BJ (cell line): ENCODE results near the gene RABGAP1L. TPM values are rescaled to one million over a fixed set of nuclear protein-coding genes. Genes with fewer than 3 reads are reported as not detected.

Source experiments
- CTCF ChIA-PET: fragments of 350-600 bp; formaldehyde crosslinking; extraction: SDS; loops from one replicate; lab custom pipeline; 2021; ENCODE audit warnings: antibody characterized with exemption, inconsistent platforms; lab: Yijun Ruan, JAX
- POLR2A ChIA-PET: fragments of 300-600 bp; sonication (Branson Sonifier 250); formaldehyde crosslinking; extraction: SDS; loops from one replicate; lab custom pipeline; 2021; ENCODE audit warnings: antibody characterized with exemption; lab: Charles Lee
- DNase-seq: peaks from one replicate; pipeline ENCODE4 v3.0.0-alpha.2; 2011; ENCODE audit warnings: low read depth
- H3K27me3 ChIP-seq: 2 replicates; pipeline ENCODE4 v1.6.0; 2011; ENCODE audit warnings: low read length; ENCODE audit not compliant: control insufficient read depth, insufficient read depth
- H3K36me3 ChIP-seq: 2 replicates; pipeline ENCODE4 v1.5.1; 2011; ENCODE audit warnings: low read length; ENCODE audit not compliant: control insufficient read depth, insufficient read depth
- H3K4me3 ChIP-seq: 2 replicates; pipeline ENCODE4 v1.5.1; 2011; ENCODE audit warnings: low read depth, mild to moderate bottlenecking, control low read depth, low read length
- CTCF ChIP-seq: IDR thresholded peaks from 2 replicates; pipeline ENCODE4 v1.5.1; 2011; ENCODE audit warnings: low read depth, mild to moderate bottlenecking, control low read depth, inconsistent platforms, low read length, moderate library complexity; ENCODE audit not compliant: insufficient read depth
- polyA plus RNA-seq: library from polyadenylated mRNA; depleted of rRNA; stranded (reverse); fragments of >200 nt; gene quantifications from 2 replicates; pipeline ENCODE4 v1.2.3, GENCODE V29; 2011

The RABGAP1L gene
- polyA plus RNA-seq, 1 experiment: 15.9 TPM

DNA sequence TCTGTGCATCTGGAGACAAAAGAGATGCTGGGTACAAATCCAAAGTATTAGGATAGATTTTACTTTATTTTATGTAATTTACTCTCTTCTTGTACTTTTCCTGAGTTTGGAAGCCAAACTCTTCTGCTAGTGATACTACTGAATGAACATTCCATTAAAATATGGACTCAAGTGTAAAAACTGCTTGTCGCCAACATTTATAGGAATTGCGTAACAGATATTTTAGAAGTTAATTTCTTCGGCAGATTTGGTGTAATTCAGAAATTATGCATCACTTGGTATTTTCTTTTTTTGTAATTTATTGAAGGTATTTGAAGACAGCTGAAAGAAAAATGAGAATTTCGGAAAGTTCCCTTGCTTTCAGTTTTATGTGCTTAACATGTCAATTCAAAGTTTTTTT, 137.0 kb downstream of the RABGAP1L start:
- TF ChIP-seq CTCF: no peak
- CTCF ChIA-PET: interaction anchor here (0.7 kb wide), 1 partner anchor 447 kb away, joined by 3 read pairs; no protein-coding TSS in a partner anchor
- Histone ChIP-seq H3K36me3 (no peaks in the 10 kb centered on the region), H3K27me3 (no peaks in the 10 kb centered on the region), H3K4me3 (no peak overlapping the region)
- POLR2A ChIA-PET: no interaction called here
- no peak for DNase-seq

DNA sequence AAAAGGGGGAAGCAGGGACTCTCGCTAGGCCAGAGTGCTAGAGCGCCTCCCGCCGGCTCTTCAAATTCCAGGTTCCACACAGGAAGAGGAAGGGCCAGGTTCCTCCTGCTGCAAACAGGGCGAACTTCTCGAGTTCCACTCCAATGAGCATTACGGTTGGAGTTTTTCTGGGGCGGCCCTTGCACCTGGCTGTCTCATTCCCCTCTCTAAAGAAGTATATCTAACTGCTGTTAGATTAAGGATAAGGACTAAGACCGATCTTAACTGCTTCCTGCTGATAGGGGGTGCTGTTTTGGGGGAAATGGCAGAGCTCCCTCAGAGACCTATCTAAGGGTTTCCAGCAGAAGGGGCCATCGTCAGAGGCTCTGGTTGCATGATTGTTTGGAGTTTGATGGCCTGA, 138.0 kb downstream of the RABGAP1L start:
- DNase-seq: no peak
- ChIA-PET CTCF (no interaction called here), POLR2A (no interaction called here)
- TF ChIP-seq CTCF: no peak
- Histone ChIP-seq H3K4me3 (no peak overlapping the region), H3K36me3 (no peaks in the 10 kb centered on the region), H3K27me3 (no peaks in the 10 kb centered on the region)

GRCh38 chr1:174301295-174302077, 142.2 kb downstream of the RABGAP1L start:
- Histone ChIP-seq H3K27me3 (no peaks in the 10 kb centered on the region), H3K4me3 (no peak overlapping the region), H3K36me3 (no peaks in the 10 kb centered on the region)
- CTCF ChIA-PET: no interaction called here
- TF ChIP-seq CTCF: no peak
- DNase-seq: no peak
- POLR2A ChIA-PET: no interaction called here

GRCh38 chr1:174308604-174309003, 149.3 kb downstream of the RABGAP1L start:
- ChIA-PET POLR2A (no interaction called here), CTCF (interaction anchor here (0.6 to 1.2 kb wide), 2 partner anchors 8 to 14 kb away, joined by 3 read pairs; no protein-coding TSS in a partner anchor)
- Histone ChIP-seq H3K36me3 (no peaks in the 10 kb centered on the region), H3K27me3 (no peaks in the 10 kb centered on the region), H3K4me3 (no peak overlapping the region)
- TF ChIP-seq CTCF: no peak
- no peak for DNase-seq

DNA sequence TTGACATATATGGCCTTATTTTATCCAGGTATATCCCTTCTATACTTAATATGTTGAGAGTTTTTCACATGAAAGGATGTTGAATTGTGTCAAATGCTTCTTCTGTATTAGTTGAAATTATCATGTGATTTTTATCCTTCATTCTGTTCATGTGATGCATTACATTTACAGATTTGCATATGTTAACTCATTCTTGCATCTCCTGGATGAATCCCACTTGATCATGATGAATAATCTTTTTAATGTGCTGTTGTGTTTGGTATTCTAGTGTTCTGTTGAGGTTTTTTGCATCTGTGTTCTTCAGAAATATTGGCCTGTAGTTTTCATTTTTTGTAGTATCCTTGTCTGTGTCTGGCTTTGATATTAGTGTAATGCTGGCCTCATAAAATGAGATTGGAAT, 150.2 kb downstream of the RABGAP1L start:
- Histone ChIP-seq H3K36me3 (no peaks in the 10 kb centered on the region), H3K4me3 (no peak overlapping the region), H3K27me3 (no peaks in the 10 kb centered on the region)
- POLR2A ChIA-PET: no interaction called here
- TF ChIP-seq CTCF: no peak
- CTCF ChIA-PET: interaction anchor here (1.2 kb wide), 1 partner anchor 9 kb away, joined by 3 read pairs; no protein-coding TSS in a partner anchor
- DNase-seq: no peak
